HG03066 (cell line): ENCODE data around the gene SLC7A8.
"Not testable (repeated sequence)": the region's sequence is repeated elsewhere in the genome, so short reads cannot be mapped to it uniquely, and the experiment has no call there.

Experiments used
- ATAC-seq: cut with Tn5 transposase; IDR thresholded peaks from one replicate; pipeline ENCODE4 v1.9.1; 2021; ENCODE audit warnings: low read depth; ENCODE audit not compliant: unreplicated experiment

The SLC7A8 gene

GRCh38 chr14:23183479-23183878 lies at the start of gene SLC7A8:
Gene SLC7A8, minus strand, starts transcription at chr14:23183660. Its CDS starts 746 bp downstream, at chr14:23182914.
- ATAC-seq, result no peak

GRCh38 chr14:23232241-23232808 lies 48.9 kb upstream of the SLC7A8 start:
- ATAC-seq, result not testable (repeated sequence)

- ATAC-seq, result no peak
These were observed 45.4 kb upstream of the SLC7A8 start for GRCh38 chr14:23228812-23229211.

- ATAC-seq, result no peak
These were observed 44.1 kb upstream of the SLC7A8 start for GRCh38 chr14:23227566-23227965.

GRCh38 chr14:23224958-23225357 lies 41.5 kb upstream of the SLC7A8 start:
- not testable (repeated sequence) for ATAC-seq

GRCh38 chr14:23219075-23219474 lies 35.6 kb upstream of the SLC7A8 start:
- ATAC-seq, result no peak

GRCh38 chr14:23217032-23218020 lies 33.9 kb upstream of the SLC7A8 start:
- ATAC-seq, result no peak

- ATAC-seq, result no peak
These were observed 32.0 kb upstream of the SLC7A8 start for GRCh38 chr14:23215421-23215820.

- no peak for ATAC-seq
These were observed 26.4 kb upstream of the SLC7A8 start for GRCh38 chr14:23209651-23210423.

GRCh38 chr14:23208324-23208723 lies 24.9 kb upstream of the SLC7A8 start:
- ATAC-seq, result no peak

- no peak for ATAC-seq
These were observed 23.7 kb upstream of the SLC7A8 start for GRCh38 chr14:23207146-23207540.

- no peak for ATAC-seq
These were observed 23.1 kb upstream of the SLC7A8 start for GRCh38 chr14:23206422-23207145.

- no peak for ATAC-seq
These were observed 18.5 kb upstream of the SLC7A8 start for GRCh38 chr14:23202001-23202400.

- ATAC-seq, result not testable (repeated sequence)
These were observed 15.7 kb upstream of the SLC7A8 start for GRCh38 chr14:23199141-23199540.

GRCh38 chr14:23196487-23196886 lies 13.0 kb upstream of the SLC7A8 start:
- ATAC-seq, result not testable (repeated sequence)

GRCh38 chr14:23195552-23196101 lies 12.2 kb upstream of the SLC7A8 start:
- ATAC-seq, result no peak

- ATAC-seq, result no peak
These were observed 10.0 kb upstream of the SLC7A8 start for GRCh38 chr14:23193432-23193831.

- no peak for ATAC-seq
These were observed 4.5 kb upstream of the SLC7A8 start for GRCh38 chr14:23187925-23188324.

- ATAC-seq, result no peak
These were observed 3.6 kb upstream of the SLC7A8 start for GRCh38 chr14:23186913-23187654.
